GM13977 (cell line): Measurements from ENCODE around the gene DGLUCY.
A peak's percentile ranks its signal among the peaks of the same experiment; 100 is the strongest.

Source experiments
- DNase-seq: peaks from one replicate; pipeline ENCODE4 v3.0.0; 2012; ENCODE audit warnings: low spot score
- in situ Hi-C: fragments of 300-500 bp; cut with MboI; formaldehyde crosslinking; loops from one replicate; pipeline ENCODE4 v1.12.0; 2022; ENCODE audit warnings: low sequenced_read_pairs, low pct_unique_long_range_greater_than_20kb, mixed read lengths, inconsistent platforms; ENCODE audit not compliant: unreplicated experiment
- TF ChIP-seq, protein P1 (sequence below): IDR thresholded peaks from 2 replicates; pipeline ENCODE4 v1.5.1; 2012; ENCODE audit warnings: mild to moderate bottlenecking, control low read depth; ENCODE audit not compliant: insufficient read depth; ENCODE audit errors: extremely low read depth, missing control alignments

The DGLUCY gene

DNA sequence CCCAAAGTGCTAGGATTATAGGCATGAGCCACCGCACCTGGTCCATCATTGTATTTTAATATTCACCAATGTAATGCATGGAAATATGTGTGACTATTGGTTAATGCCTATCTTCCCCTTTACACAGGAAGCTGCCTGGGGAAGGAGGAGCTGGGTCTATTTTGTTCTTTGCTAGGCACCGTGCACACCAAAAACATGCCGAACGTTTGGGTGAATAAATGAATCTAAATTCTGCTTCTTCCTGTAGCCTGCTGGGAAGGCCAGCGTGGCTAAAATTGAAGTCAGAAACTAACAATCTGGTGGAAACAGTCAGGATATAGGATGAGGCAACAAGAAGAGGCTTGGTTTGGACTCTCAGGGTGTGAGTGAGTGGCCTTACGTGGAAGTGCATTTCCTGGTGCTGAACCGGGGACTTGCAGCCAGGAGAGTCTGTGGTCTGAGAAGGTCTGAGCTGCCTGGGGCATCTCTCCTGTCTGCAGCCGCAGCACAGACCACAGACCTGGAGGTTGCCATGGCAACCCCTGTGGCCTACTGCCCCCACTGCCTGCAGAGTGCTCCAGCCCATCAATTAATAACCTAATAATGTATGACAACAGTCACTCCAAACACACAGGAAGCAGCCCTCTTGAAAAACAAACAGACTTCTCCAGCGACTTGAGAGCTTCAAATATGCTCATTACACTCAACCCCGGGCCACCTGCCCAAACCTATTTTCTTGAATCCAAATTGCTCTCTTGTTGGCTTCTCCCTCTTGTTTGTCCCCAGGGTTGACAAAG is 136.2 kb downstream of the DGLUCY start:
- DNase-seq, result peak; percentile 83
- TF ChIP-seq, protein P1, sequence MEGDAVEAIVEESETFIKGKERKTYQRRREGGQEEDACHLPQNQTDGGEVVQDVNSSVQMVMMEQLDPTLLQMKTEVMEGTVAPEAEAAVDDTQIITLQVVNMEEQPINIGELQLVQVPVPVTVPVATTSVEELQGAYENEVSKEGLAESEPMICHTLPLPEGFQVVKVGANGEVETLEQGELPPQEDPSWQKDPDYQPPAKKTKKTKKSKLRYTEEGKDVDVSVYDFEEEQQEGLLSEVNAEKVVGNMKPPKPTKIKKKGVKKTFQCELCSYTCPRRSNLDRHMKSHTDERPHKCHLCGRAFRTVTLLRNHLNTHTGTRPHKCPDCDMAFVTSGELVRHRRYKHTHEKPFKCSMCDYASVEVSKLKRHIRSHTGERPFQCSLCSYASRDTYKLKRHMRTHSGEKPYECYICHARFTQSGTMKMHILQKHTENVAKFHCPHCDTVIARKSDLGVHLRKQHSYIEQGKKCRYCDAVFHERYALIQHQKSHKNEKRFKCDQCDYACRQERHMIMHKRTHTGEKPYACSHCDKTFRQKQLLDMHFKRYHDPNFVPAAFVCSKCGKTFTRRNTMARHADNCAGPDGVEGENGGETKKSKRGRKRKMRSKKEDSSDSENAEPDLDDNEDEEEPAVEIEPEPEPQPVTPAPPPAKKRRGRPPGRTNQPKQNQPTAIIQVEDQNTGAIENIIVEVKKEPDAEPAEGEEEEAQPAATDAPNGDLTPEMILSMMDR, result no peak
- in situ Hi-C loops, result no loop called here

DNA sequence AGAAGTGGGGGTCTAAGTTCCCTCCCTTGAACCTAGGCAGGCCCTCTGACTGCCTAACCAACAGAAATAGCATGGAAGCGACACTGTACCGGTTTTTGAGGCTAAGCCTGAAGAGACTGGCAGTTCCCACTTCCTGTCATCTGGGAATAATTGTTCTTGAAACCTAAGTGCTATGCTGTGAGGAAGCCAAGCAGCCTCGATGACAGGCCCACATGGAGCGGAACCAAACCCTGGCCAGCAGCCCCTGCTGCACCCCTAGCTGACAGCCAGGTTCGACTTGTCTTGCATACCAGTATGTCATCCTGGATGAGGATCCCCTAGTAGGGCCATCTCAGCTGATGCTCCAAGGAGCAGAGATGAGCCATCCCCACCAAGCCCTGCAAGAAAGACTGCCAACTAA is 137.0 kb downstream of the DGLUCY start:
- no peak for DNase-seq
- TF ChIP-seq, protein P1, result no peak
- in situ Hi-C loops, result no loop called here

DNA sequence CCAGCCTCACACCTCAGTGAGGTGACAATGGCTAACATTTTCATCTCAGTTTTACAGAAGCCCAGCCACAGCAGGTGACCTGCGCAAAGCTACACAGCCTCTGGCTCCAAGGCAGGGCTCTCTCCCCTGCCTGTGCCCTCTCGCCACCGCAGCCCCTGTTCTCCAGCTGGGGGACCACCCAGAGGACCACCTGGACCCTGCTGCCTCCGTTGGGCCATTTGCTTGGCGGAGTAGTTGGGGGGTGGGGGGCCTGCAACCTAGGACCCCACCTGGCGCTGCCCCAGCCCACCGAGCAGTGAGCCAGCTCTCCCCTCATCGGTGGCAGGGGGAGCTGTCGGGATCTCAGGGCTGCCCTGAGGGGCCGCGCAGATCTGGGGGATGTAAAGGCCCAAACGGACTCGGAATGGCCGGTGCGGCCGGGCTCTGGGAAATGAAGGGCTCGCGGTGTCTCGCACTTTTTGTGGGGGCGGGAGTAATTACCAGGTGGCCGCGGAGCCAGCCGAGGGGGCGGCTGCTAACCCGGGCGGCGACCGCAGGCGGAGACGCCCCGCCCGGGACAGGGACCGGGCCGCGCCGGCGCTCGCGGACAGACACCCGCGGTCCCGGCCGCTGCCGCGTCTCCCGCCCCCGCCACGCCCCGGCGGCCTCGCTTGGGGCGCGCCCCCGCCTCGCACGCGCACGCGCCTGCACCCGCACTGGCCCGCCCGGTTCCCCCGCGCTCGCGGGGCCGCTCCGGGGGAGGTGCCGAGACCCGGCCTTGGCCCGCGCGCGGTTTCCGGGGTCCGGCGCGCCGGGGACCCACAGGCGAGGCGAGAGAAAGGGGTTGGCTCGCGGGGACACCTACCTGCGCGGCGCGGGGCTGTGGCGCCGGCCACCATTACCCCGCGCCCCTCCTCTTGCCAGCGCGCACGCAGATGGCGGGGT is 139.3 kb downstream of the DGLUCY start:
- TF ChIP-seq, protein P1, result peak; percentile 4
- in situ Hi-C loops, result no loop called here
- DNase-seq, result peak; percentile 70

DNA sequence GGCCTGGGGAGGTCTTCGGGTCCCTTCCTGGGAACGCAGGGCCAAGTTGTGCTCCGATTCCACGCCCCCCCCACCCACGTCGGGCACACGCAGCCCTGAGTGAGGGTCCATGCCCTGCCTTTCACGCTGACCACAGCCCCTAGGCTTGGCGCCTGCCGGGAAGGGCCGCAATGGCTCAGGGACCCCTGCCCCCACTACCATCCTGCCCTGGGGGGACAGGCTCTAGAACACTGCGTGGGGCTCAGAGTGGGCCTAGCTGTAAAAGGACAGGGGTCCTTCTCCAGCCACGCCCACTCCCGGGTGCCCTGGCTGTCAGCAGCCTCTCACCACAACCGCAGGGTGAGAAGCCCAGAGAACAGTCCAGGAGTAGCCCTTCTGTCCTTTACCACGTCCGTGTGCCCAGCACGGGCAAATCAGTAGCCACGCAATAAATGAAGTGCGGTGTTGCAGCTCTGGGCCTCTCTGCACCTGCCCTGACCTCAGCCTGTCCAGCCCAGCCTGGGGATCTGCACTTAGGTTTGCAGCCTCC is 140.0 kb downstream of the DGLUCY start:
- in situ Hi-C loops, result no loop called here
- TF ChIP-seq, protein P1, result no peak

DNA sequence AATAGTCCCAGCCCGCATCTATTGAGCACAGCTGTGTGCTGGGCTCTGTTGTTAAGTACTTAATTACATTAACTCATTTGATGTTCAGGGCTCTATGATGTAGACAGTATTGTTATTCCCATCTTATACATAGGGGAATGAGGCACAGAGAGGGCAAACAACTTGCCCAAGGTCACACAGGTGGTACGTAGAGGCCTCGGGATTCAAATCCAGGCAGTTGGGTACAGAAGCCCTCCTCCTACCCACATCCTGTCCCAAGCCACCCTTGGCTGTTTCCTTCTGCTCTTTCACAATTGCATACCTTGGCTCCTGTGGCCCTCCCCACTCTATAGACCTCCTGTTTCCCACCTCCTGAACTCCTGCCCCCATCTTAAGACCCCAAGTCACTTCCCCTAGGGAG is 140.6 kb downstream of the DGLUCY start:
- TF ChIP-seq, protein P1, result no peak
- DNase-seq, result no peak
- in situ Hi-C loops, result no loop called here

More for the DNA sequence above, 140.0 kb downstream of the DGLUCY start:
- no peak for DNase-seq

DNA sequence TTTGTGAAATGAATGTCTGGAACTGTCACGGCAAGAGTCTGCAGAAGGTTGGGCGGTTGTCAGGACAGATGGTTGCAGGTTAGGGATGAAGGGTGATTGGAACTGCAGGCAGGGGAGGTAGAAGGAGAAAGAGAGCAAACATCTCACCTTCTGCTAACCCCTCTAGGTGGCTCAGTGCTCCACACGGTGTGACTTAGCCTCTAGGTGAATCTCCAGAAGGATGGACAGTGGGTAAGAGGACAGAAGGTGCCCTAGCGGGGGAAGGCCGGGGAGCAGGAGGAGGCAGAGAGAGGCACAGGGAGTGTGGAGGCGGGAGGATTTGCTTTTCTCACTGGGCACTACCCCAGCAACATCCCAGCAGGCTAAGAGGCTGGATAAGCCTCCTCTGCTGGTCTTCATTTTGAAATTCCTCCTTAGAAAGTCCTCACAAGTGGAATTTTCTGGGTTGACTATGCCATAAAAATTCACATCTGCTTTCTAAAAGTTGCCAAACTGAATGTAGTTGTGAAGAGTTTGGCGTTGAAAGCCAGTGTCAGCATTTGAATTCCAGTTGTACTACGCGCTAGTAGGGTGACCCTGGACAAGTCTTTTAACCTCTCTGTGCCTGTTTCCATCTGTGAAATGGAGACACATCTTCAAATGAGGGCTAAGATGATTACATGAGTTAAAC is 141.3 kb downstream of the DGLUCY start:
- in situ Hi-C loops, result no loop called here
- no peak for DNase-seq
- TF ChIP-seq, protein P1, result no peak
